Neural progenitor cell (in vitro differentiated cells): ENCODE data around the gene KIT.

Experiments
- CTCF ChIP-seq: fragments of 200-600 bp; sonication (generic); IDR thresholded peaks from 2 replicates; pipeline ENCODE4 v1.5.1; 2017; ENCODE audit warnings: antibody characterized with exemption, mild to moderate bottlenecking
- EZH2 ChIP-seq: fragments of 200-600 bp; sonication (generic); IDR thresholded peaks from 2 replicates; pipeline ENCODE4 v1.6.1; 2017; ENCODE audit warnings: antibody characterized with exemption, mild to moderate bottlenecking, moderate library complexity

- peak; percentile 49 for TF ChIP-seq EZH2
- peak; percentile 40 for TF ChIP-seq CTCF
These were observed 716 bp downstream of the KIT start for GRCh38 chr4:54658252-54659093.
